GM12878 (cell line): ENCODE measurements around the gene CHCHD3. TPM values are rescaled to one million over a fixed set of nuclear protein-coding genes. Genes with fewer than 3 reads are reported as not detected.

Experiments used
- ATAC-seq: fragments of 200-7000 bp; cut with Tn5 transposase; 3 replicates; pipeline ENCODE4 v1.9.1; 2020; ENCODE audit warnings: mild to moderate bottlenecking, moderate library complexity
- BruUV-seq: library from RNA; stranded (reverse); fragments of 400-500 nt; replicated peaks from 2 replicates; lab custom pipeline; 2021; lab: Mats Ljungman, UMichigan
- CTCF ChIA-PET: fragments of 300-600 bp; sonication (Branson Sonifier 250); formaldehyde crosslinking; extraction: SDS; loops from one replicate; lab custom pipeline; 2021; ENCODE audit warnings: inconsistent platforms; lab: Yijun Ruan, JAX
- POLR2A ChIA-PET: fragments of 350-600 bp; formaldehyde crosslinking; extraction: SDS; loops from one replicate; lab custom pipeline; 2021; ENCODE audit warnings: inconsistent platforms; lab: Charles Lee
- RAD21 ChIA-PET: fragments of 300-600 bp; sonication (Branson Sonifier 250); formaldehyde crosslinking; loops from one replicate; lab custom pipeline; 2023; ENCODE audit warnings: antibody characterized with exemption; ENCODE audit not compliant: unreplicated experiment; lab: Charles Lee
- SMC1A ChIA-PET: fragments of 300-600 bp; sonication (Branson Sonifier 250); formaldehyde crosslinking; loops from one replicate; lab custom pipeline; 2023; ENCODE audit not compliant: unreplicated experiment, uncharacterized antibody; lab: Charles Lee
- DNase-seq: peaks from one replicate; pipeline ENCODE4 v3.0.0-alpha.2; 2011; ENCODE audit warnings: low read depth, low spot score
- FAIRE-seq: peaks from 3 replicates; lab custom pipeline; 2011; peaks lifted over from hg19 to GRCh38; lab: Jason Lieb, UNC
- H2AFZ ChIP-seq: 2 replicates; pipeline ENCODE4 v1.6.0; 2011; ENCODE audit warnings: low read depth, low read length, control low read depth; ENCODE audit not compliant: control insufficient read depth
- H3K27ac ChIP-seq: 2 replicates; pipeline ENCODE4 v1.5.1; 2011; ENCODE audit warnings: control low read depth; ENCODE audit not compliant: control insufficient read depth, insufficient read depth
- H3K27me3 ChIP-seq, 2 experiments: replicated peaks in 1 of 2; 2 replicates each; pipeline versions ENCODE4 v1.6.0 to v1.6.1; 2011; ENCODE audit warnings: low read length in 1 of 2; ENCODE audit not compliant: control insufficient read depth in 2 of 2, insufficient read depth in 2 of 2
- H3K36me3 ChIP-seq, 2 experiments: 2 replicates each; pipeline ENCODE4 v1.5.1; 2011; ENCODE audit warnings: low read length in 1 of 2; ENCODE audit not compliant: control insufficient read depth in 2 of 2, insufficient read depth in 2 of 2
- H3K4me1 ChIP-seq: 2 replicates; pipeline ENCODE4 v1.6.1; 2011; ENCODE audit warnings: mild to moderate bottlenecking, low read length, moderate library complexity, mixed read lengths; ENCODE audit not compliant: control insufficient read depth, insufficient read depth
- H3K4me2 ChIP-seq: 2 replicates; pipeline ENCODE4 v1.6.0; 2011; ENCODE audit warnings: control low read depth; ENCODE audit not compliant: control insufficient read depth, insufficient read depth
- H3K4me3 ChIP-seq: fragments of 200-600 bp; sonication (generic); 2 replicates; pipeline ENCODE4 v1.5.1; 2016
- H3K79me2 ChIP-seq: 2 replicates; pipeline ENCODE4 v1.6.0; 2011; ENCODE audit warnings: low read length; ENCODE audit not compliant: control insufficient read depth, insufficient read depth
- H3K9ac ChIP-seq: 2 replicates; pipeline ENCODE4 v1.8.0; 2011; ENCODE audit warnings: low read length, control low read depth, mixed read lengths; ENCODE audit not compliant: control insufficient read depth, insufficient read depth
- H3K9me3 ChIP-seq: replicated peaks from 3 replicates; pipeline ENCODE4 v1.5.1; 2011; ENCODE audit warnings: mild to moderate bottlenecking, low read length; ENCODE audit not compliant: control insufficient read depth, insufficient read depth
- H4K20me1 ChIP-seq: 2 replicates; pipeline ENCODE4 v1.6.0; 2011; ENCODE audit not compliant: control insufficient read depth, insufficient read depth
- CHD1 ChIP-seq: IDR thresholded peaks from 2 replicates; pipeline ENCODE4 v1.6.1; 2012; ENCODE audit warnings: low read depth, low read length, improper control_type of control experiment
- CHD2 ChIP-seq: IDR thresholded peaks from 2 replicates; pipeline ENCODE4 v1.6.1; 2011; ENCODE audit warnings: low read depth, low read length, improper control_type of control experiment, borderline replicate concordance
- CREB1 ChIP-seq: IDR thresholded peaks from 2 replicates; pipeline ENCODE4 v1.6.1; 2012; ENCODE audit warnings: low read depth, mild to moderate bottlenecking, inconsistent platforms
- FOXM1 ChIP-seq: IDR thresholded peaks from 2 replicates; pipeline ENCODE4 v1.6.1; 2012; ENCODE audit warnings: low read depth, mild to moderate bottlenecking, inconsistent platforms, low read length, moderate library complexity
- HDAC2 ChIP-seq: fragments of 200-600 bp; sonication (generic); IDR thresholded peaks from 2 replicates; pipeline ENCODE4 v1.6.1; 2017
- HDGF ChIP-seq: fragments of 450-650 bp; IDR thresholded peaks from 2 replicates; pipeline ENCODE4 v1.6.1; 2016; ENCODE audit warnings: antibody characterized with exemption
- KAT2A ChIP-seq: conservative IDR thresholded peaks from 2 replicates; pipeline ENCODE4 v1.6.1; 2011; ENCODE audit warnings: low read depth, low read length; ENCODE audit not compliant: control insufficient read depth
- NFIC ChIP-seq: IDR thresholded peaks from 2 replicates; pipeline ENCODE4 v1.6.1; 2012; ENCODE audit warnings: low read depth, mild to moderate bottlenecking, inconsistent platforms, low read length, moderate library complexity
- PAX8 ChIP-seq: fragments of 450-650 bp; IDR thresholded peaks from 2 replicates; pipeline ENCODE4 v1.6.1; 2017; ENCODE audit warnings: mild to moderate bottlenecking, moderate library complexity
- RFX5 ChIP-seq: IDR thresholded peaks from 2 replicates; pipeline ENCODE4 v1.6.1; 2011; ENCODE audit warnings: low read depth, low read length, improper control_type of control experiment
- SIN3A ChIP-seq: IDR thresholded peaks from 2 replicates; pipeline ENCODE4 v1.6.1; 2012; ENCODE audit warnings: low read depth, low read length, improper control_type of control experiment
- STAT3 ChIP-seq: IDR thresholded peaks from 2 replicates; pipeline ENCODE4 v1.6.1; 2011; ENCODE audit warnings: low read depth, low read length, improper control_type of control experiment
- TARDBP ChIP-seq: IDR thresholded peaks from 2 replicates; pipeline ENCODE4 v1.6.1; 2016; ENCODE audit warnings: borderline replicate concordance
- ZZZ3 ChIP-seq: IDR thresholded peaks from 2 replicates; pipeline ENCODE4 v1.6.1; 2011; ENCODE audit warnings: low read depth; ENCODE audit not compliant: control insufficient read depth, insufficient read length
- WGBS: methylation state at CpG from one replicate; pipeline ENCODE4 v1.1.6; 2016; ENCODE audit warnings: low lambda C conversion rate; ENCODE audit not compliant: insufficient replicate concordance, insufficient coverage; ENCODE audit errors: missing lambda C conversion rate; 5-methylcytosine and 5-hydroxymethylcytosine counted together
- in situ Hi-C: fragments of 300-500 bp; cut with MboI; formaldehyde crosslinking; loops from 9 replicates; pipeline ENCODE4 v1.14.3; 2018; ENCODE audit warnings: mixed read lengths
- intact Hi-C: fragments of 100-400 bp; cut with micrococcal nuclease; formaldehyde crosslinking; loops from one replicate; pipeline ENCODE4 v1.14.2; 2022; ENCODE audit not compliant: unreplicated experiment
- polyA plus RNA-seq, 11 experiments: library from polyadenylated mRNA; depleted of rRNA in 4 of 11; unstranded in 6 of 11; stranded (reverse) in 5 of 11; fragments of >200 nt; fragmentation: Nextera tagmentation in 4 of 11; fragmentation: Illumina TruSeq in 1 of 11; extraction: Ambion mirVana in 4 of 11; extraction: Trizol in 1 of 11; gene quantifications; 1 replicate in 1 of 11; 2 replicates in 10 of 11; pipeline versions ENCODE4 v1.2.1 to v1.2.3, GENCODE V29; 2011 to 2016; ENCODE audit warnings: inconsistent platforms in 2 of 11, missing spikeins in 2 of 11, low read depth in 1 of 11
- total RNA-seq, 4 experiments: library from RNA; depleted of rRNA in 3 of 4; stranded (reverse); fragments of >200 nt in 3 of 4; fragmentation: Illumina TruSeq in 1 of 4; extraction: Trizol in 1 of 4; gene quantifications; 2 replicates each; pipeline versions ENCODE4 v1.2.1 to v1.2.3, GENCODE V29; 2013 to 2021
- TF ChIP-seq, protein P1 (sequence below): IDR thresholded peaks from 2 replicates; pipeline ENCODE4 v1.6.1; 2011; ENCODE audit warnings: low read depth, low read length, improper control_type of control experiment, borderline replicate concordance
- TF ChIP-seq, protein P2 (sequence below): fragments of 450-650 bp; IDR thresholded peaks from 2 replicates; pipeline ENCODE4 v1.6.1; 2017; ENCODE audit warnings: antibody characterized with exemption, mild to moderate bottlenecking, moderate library complexity
- TF ChIP-seq, protein P3 (sequence below): fragments of 450-650 bp; IDR thresholded peaks from 2 replicates; pipeline ENCODE4 v1.6.1; 2016; ENCODE audit warnings: mild to moderate bottlenecking

CHCHD3 gene
- total and polyA plus RNA-seq, 10 of the 15 experiments (the other 5 are each of a cell fraction or from before 2014, with no cell fraction given) = 38.3 to 178 (median 96.2) TPM

DNA sequence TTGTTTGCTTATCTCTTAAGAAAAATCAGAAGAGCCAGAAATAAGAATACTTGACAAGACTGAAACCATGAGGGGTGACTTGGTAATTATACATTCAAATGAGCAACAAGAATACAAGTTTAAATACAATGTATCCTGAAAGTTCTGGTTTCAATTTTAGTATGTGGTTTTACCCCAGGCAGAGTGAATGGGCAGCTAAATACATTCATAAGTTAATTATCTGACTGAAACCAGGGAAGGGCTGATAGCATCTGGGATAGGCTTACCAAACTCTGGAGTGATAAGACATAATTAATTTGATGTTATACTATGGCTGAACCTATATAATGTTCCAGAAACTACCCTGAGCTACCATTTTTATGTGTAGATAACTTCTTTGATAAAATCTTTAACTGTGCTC lies 253.4 kb downstream of the CHCHD3 start (continued):
- no peak for TF ChIP-seq CREB1
- TF ChIP-seq, protein P1, sequence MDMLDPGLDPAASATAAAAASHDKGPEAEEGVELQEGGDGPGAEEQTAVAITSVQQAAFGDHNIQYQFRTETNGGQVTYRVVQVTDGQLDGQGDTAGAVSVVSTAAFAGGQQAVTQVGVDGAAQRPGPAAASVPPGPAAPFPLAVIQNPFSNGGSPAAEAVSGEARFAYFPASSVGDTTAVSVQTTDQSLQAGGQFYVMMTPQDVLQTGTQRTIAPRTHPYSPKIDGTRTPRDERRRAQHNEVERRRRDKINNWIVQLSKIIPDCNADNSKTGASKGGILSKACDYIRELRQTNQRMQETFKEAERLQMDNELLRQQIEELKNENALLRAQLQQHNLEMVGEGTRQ = no peak
- no peak for TF ChIP-seq STAT3

DNA sequence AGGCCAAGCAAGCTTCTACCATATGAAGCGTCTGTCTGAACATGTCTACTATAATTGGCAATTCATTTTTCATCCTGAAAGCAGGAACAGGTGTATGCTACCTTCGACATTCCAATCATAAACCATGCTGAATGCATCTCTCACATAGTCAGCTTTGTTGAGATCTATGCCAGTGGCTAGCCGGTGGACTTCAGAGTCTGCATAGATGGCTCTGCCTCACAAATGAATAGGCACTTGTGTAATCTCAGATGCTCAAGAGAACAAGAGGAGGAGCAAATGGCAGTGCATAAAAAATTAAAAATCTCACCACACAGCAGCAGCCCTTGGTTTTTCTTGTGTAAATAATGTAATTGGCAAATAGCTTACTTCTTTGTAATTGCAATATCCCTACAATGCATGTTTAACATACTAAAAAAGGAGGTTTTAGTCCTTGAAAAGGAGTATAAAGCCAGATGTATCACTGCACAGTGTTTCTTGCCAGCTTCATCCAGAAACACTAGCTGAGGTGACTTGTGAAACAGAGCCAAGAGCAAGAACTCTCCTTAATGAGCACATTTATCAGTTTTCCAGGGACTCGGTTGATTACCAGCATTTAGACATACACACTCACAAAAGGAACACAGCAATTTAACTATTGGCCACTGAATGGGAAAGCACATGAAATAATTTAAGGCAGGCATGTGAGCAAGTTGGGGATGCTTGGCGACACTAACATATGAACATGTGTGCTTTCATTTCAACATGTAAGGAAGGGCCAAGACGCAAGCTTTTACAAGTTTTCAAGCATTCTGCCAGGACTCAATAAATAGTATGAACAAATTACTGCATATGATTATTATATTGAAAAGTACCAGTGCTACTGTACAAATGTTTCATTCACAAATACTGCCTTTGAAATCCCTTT lies 255.7 kb downstream of the CHCHD3 start:
- TF ChIP-seq FOXM1 = no peak
- TF ChIP-seq PAX8 = no peak
- no peak for TF ChIP-seq HDAC2
- TF ChIP-seq CHD1 = no peak
- TF ChIP-seq, protein P2, sequence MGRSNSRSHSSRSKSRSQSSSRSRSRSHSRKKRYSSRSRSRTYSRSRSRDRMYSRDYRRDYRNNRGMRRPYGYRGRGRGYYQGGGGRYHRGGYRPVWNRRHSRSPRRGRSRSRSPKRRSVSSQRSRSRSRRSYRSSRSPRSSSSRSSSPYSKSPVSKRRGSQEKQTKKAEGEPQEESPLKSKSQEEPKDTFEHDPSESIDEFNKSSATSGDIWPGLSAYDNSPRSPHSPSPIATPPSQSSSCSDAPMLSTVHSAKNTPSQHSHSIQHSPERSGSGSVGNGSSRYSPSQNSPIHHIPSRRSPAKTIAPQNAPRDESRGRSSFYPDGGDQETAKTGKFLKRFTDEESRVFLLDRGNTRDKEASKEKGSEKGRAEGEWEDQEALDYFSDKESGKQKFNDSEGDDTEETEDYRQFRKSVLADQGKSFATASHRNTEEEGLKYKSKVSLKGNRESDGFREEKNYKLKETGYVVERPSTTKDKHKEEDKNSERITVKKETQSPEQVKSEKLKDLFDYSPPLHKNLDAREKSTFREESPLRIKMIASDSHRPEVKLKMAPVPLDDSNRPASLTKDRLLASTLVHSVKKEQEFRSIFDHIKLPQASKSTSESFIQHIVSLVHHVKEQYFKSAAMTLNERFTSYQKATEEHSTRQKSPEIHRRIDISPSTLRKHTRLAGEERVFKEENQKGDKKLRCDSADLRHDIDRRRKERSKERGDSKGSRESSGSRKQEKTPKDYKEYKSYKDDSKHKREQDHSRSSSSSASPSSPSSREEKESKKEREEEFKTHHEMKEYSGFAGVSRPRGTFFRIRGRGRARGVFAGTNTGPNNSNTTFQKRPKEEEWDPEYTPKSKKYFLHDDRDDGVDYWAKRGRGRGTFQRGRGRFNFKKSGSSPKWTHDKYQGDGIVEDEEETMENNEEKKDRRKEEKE = no peak
- TF ChIP-seq, protein P3, sequence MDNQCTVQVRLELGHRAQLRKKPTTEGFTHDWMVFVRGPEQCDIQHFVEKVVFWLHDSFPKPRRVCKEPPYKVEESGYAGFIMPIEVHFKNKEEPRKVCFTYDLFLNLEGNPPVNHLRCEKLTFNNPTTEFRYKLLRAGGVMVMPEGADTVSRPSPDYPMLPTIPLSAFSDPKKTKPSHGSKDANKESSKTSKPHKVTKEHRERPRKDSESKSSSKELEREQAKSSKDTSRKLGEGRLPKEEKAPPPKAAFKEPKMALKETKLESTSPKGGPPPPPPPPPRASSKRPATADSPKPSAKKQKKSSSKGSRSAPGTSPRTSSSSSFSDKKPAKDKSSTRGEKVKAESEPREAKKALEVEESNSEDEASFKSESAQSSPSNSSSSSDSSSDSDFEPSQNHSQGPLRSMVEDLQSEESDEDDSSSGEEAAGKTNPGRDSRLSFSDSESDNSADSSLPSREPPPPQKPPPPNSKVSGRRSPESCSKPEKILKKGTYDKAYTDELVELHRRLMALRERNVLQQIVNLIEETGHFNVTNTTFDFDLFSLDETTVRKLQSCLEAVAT = no peak
- no peak for TF ChIP-seq NFIC
- TF ChIP-seq ZZZ3 = no peak
- TF ChIP-seq SIN3A = no peak
- TF ChIP-seq HDGF = no peak
- TF ChIP-seq RFX5 = no peak
- no peak for TF ChIP-seq KAT2A
- TF ChIP-seq CHD2 = no peak
- TF ChIP-seq TARDBP = no peak
- H3K79me2 ChIP-seq = no peaks in the 10 kb centered on the region
- no peak overlapping the region for H2AFZ ChIP-seq
- peaks cover 4% of the 10 kb centered on the region; the same call in 1 of the 2 replicates for H3K4me1 ChIP-seq
- H3K4me3 ChIP-seq = no peak overlapping the region
- no peaks in the 10 kb centered on the region for H4K20me1 ChIP-seq
- no peak overlapping the region for H3K27ac ChIP-seq
- no peaks in the 10 kb centered on the region for H3K9me3 ChIP-seq
- intact Hi-C loops (no loop called here), in situ Hi-C loops (no loop called here)
- ChIA-PET RAD21 (interaction anchor here (1.5 kb wide), 1 partner anchor 25 kb away, joined by 3 read pairs; no protein-coding TSS in a partner anchor), CTCF (no interaction called here), SMC1A (interaction anchor here (1.3 kb wide), 1 partner anchor 17 kb away, joined by 4 read pairs; no protein-coding TSS in a partner anchor), POLR2A (no interaction called here)
- H3K9ac ChIP-seq = no peak overlapping the region
- H3K36me3 ChIP-seq = peaks cover 0 to 6% of the 10 kb centered on the region in 2 experiments; a peak in 1 of 4 replicates
- no peak overlapping the region for H3K4me2 ChIP-seq
- ATAC-seq (no peak), DNase-seq (no peak), FAIRE-seq (no peak)
- H3K27me3 ChIP-seq = no peaks in the 10 kb centered on the region
- BruUV-seq = no TSS peak
- WGBS = 98% methylated on average over 6 of the region's 6 CpGs
